HepG2 (cell line): ENCODE data around the gene TNFRSF18. TPM values are rescaled to one million over a fixed set of nuclear protein-coding genes. Genes with fewer than 3 reads are reported as not detected.

Source experiments
- ATAC-seq: fragments of 200-7000 bp; cut with Tn5 transposase; 3 replicates; pipeline ENCODE4 v1.9.1; 2020; ENCODE audit warnings: mild to moderate bottlenecking, moderate library complexity
- BruUV-seq: library from RNA; stranded (reverse); fragments of 400-500 nt; replicated peaks from 2 replicates; lab custom pipeline; 2021; lab: Mats Ljungman, UMichigan
- CTCF ChIA-PET: fragments of 300-600 bp; formaldehyde crosslinking; extraction: SDS; loops from one replicate; lab custom pipeline; 2021; ENCODE audit warnings: low total read pairs, inconsistent platforms, low intra/inter-chr PET ratio; lab: Yijun Ruan, JAX
- POLR2A ChIA-PET: fragments of 350-600 bp; sonication (Branson Sonifier 250); formaldehyde crosslinking; loops from one replicate; lab custom pipeline; 2020; ENCODE audit warnings: antibody characterized with exemption, inconsistent platforms; lab: Yijun Ruan, JAX
- DNase-seq: peaks from one replicate; pipeline ENCODE4 v3.0.0-alpha.2; 2015; ENCODE audit warnings: low spot score
- FAIRE-seq: peaks from 3 replicates; lab custom pipeline; 2011; peaks lifted over from hg19 to GRCh38; lab: Jason Lieb, UNC
- H2AFZ ChIP-seq: one replicate; pipeline ENCODE4 v1.6.1; 2011; ENCODE audit warnings: low read length, inconsistent platforms
- H3K27ac ChIP-seq: fragments of 300-600 bp; 3 replicates; pipeline ENCODE4 v1.8.0; 2011; ENCODE audit warnings: mixed run types, mild to moderate bottlenecking, mixed read lengths, low read length, inconsistent platforms; ENCODE audit not compliant: insufficient read depth; ENCODE audit errors: extremely low read length
- H3K27me3 ChIP-seq, 2 experiments: fragments of 200-600 bp in 1 of 2; 2 replicates in 1 of 2; 3 replicates in 1 of 2; pipeline versions ENCODE4 v1.6.0 to v1.8.0; 2011; ENCODE audit warnings: low read length in 2 of 2, mild to moderate bottlenecking in 2 of 2, moderate library complexity in 2 of 2, inconsistent platforms in 1 of 2; ENCODE audit not compliant: insufficient read depth in 2 of 2, control insufficient read depth in 1 of 2
- H3K36me3 ChIP-seq, 2 experiments: fragments of 200-600 bp in 1 of 2; replicated peaks in 1 of 2; 2 replicates in 1 of 2; 3 replicates in 1 of 2; pipeline versions ENCODE4 v1.5.1 to v1.8.0; 2011; ENCODE audit warnings: low read length in 2 of 2, inconsistent platforms in 1 of 2; ENCODE audit not compliant: insufficient read depth in 2 of 2, control insufficient read depth in 1 of 2
- H3K4me1 ChIP-seq: 2 replicates; pipeline ENCODE4 v1.5.1; 2012; ENCODE audit warnings: low read length, inconsistent platforms; ENCODE audit not compliant: insufficient read depth
- H3K4me2 ChIP-seq: 2 replicates; pipeline ENCODE4 v1.6.0; 2011; ENCODE audit warnings: low read depth, low read length, inconsistent platforms
- H3K4me3 ChIP-seq, 3 experiments: fragments of 200-600 bp in 1 of 3; sonication (generic), shearing (Covaris generic) in 1 of 3; replicated peaks in 1 of 3; 2 replicates each; pipeline ENCODE4 v1.5.1; 2011 to 2016; ENCODE audit warnings: low read length in 3 of 3, inconsistent platforms in 2 of 3, low read depth in 2 of 3, mild to moderate bottlenecking in 2 of 3, control low read depth in 1 of 3, mixed read lengths in 1 of 3; ENCODE audit not compliant: insufficient read depth in 1 of 3
- H3K79me2 ChIP-seq: one replicate; pipeline ENCODE4 v1.6.1; 2011; ENCODE audit warnings: low read length, inconsistent platforms; ENCODE audit not compliant: insufficient read depth
- H3K9ac ChIP-seq: 2 replicates; pipeline ENCODE4 v1.6.0; 2011; ENCODE audit warnings: mild to moderate bottlenecking, low read depth, low read length, inconsistent platforms; ENCODE audit not compliant: insufficient read depth
- H3K9me3 ChIP-seq: 2 replicates; pipeline ENCODE4 v1.5.1; 2012; ENCODE audit warnings: mild to moderate bottlenecking, low read length
- H4K20me1 ChIP-seq: 2 replicates; pipeline ENCODE4 v1.6.0; 2011; ENCODE audit warnings: inconsistent platforms, mild to moderate bottlenecking, low read length, moderate library complexity; ENCODE audit not compliant: insufficient read depth
- BCL3 ChIP-seq: sonication (generic); formaldehyde crosslinking; IDR thresholded peaks from 2 replicates; pipeline ENCODE4 v1.5.1; 2020; ENCODE audit warnings: mild to moderate bottlenecking, missing genetic modification reagents, moderate library complexity
- CEBPG ChIP-seq: IDR thresholded peaks from 2 replicates; pipeline ENCODE4 v1.6.1; 2016
- GRHL1 ChIP-seq: sonication (generic); formaldehyde crosslinking; conservative IDR thresholded peaks from 2 replicates; pipeline ENCODE4 v1.8.0; 2022; ENCODE audit warnings: missing genetic modification reagents
- HNRNPUL1 ChIP-seq: fragments of 200-400 bp; formaldehyde crosslinking; IDR thresholded peaks from 2 replicates; pipeline ENCODE4 v1.6.1; 2017; ENCODE audit warnings: low read depth, mild to moderate bottlenecking, low read length, moderate library complexity
- MTF2 ChIP-seq: sonication (generic); formaldehyde crosslinking; IDR thresholded peaks from 2 replicates; pipeline ENCODE4 v1.5.0; 2020; ENCODE audit warnings: missing genetic modification reagents, borderline replicate concordance
- RBM39 ChIP-seq: fragments of 200-400 bp; formaldehyde crosslinking; IDR thresholded peaks from one replicate; pipeline ENCODE4 v1.6.1; 2018; ENCODE audit warnings: antibody characterized with exemption, mild to moderate bottlenecking, low read depth, low read length; ENCODE audit not compliant: poor library complexity, severe bottlenecking
- STAG1 ChIP-seq: sonication (generic); formaldehyde crosslinking; IDR thresholded peaks from 2 replicates; pipeline ENCODE4 v1.4.0; 2020; ENCODE audit warnings: missing genetic modification reagents
- U2AF1 ChIP-seq: fragments of 200-400 bp; formaldehyde crosslinking; optimal IDR thresholded peaks from 2 replicates; pipeline ENCODE3; 2017; ENCODE audit warnings: mild to moderate bottlenecking, low read depth, low read length
- ZBTB39 ChIP-seq: sonication (generic); formaldehyde crosslinking; IDR thresholded peaks from 2 replicates; pipeline ENCODE4 v1.5.0; 2020; ENCODE audit warnings: missing genetic modification reagents
- ZFP62 ChIP-seq: sonication (generic); formaldehyde crosslinking; IDR thresholded peaks from 2 replicates; pipeline ENCODE4 v1.4.0; 2020; ENCODE audit warnings: missing genetic modification reagents
- ZNF317 ChIP-seq: sonication (generic); formaldehyde crosslinking; IDR thresholded peaks from 2 replicates; pipeline ENCODE4 v1.5.0; 2020; ENCODE audit warnings: mild to moderate bottlenecking, missing genetic modification reagents
- ZNF343 ChIP-seq: sonication (generic); formaldehyde crosslinking; IDR thresholded peaks from 2 replicates; pipeline ENCODE4 v1.4.0; 2020; ENCODE audit warnings: mild to moderate bottlenecking, missing genetic modification reagents
- ZNF501 ChIP-seq: sonication (generic); formaldehyde crosslinking; IDR thresholded peaks from 2 replicates; pipeline ENCODE4 v1.5.1; 2020; ENCODE audit warnings: mild to moderate bottlenecking, moderate library complexity, missing genetic modification reagents
- ZNF678 ChIP-seq: sonication (generic); formaldehyde crosslinking; IDR thresholded peaks from 2 replicates; pipeline ENCODE4 v1.4.0; 2020; ENCODE audit warnings: mild to moderate bottlenecking, missing genetic modification reagents
- ZNF704 ChIP-seq: sonication (generic); formaldehyde crosslinking; IDR thresholded peaks from 2 replicates; pipeline ENCODE4 v1.8.1; 2023; ENCODE audit warnings: mild to moderate bottlenecking, inconsistent platforms, moderate library complexity, missing genetic modification reagents, borderline replicate concordance
- WGBS: methylation state at CpG from one replicate; pipeline ENCODE4 v1.1.6; 2017; ENCODE audit warnings: low lambda C conversion rate; 5-methylcytosine and 5-hydroxymethylcytosine counted together
- in situ Hi-C: cut with HindIII; loops from 2 replicates; pipeline ENCODE4 v1.10.0; 2017; ENCODE audit warnings: low pct_unique_long_range_greater_than_20kb; ENCODE audit not compliant: extremely low pct_ligation_motif_present
- intact Hi-C: fragments of 100-400 bp; cut with micrococcal nuclease; formaldehyde crosslinking; loops from one replicate; pipeline ENCODE4 v1.10.0; 2022; ENCODE audit not compliant: unreplicated experiment
- polyA plus RNA-seq, 8 experiments: library from polyadenylated mRNA; depleted of rRNA in 3 of 8; stranded (reverse) in 7 of 8; unstranded in 1 of 8; fragments of >200 nt; fragmentation: Illumina TruSeq in 4 of 8; extraction: Trizol in 4 of 8; gene quantifications; 2 replicates each; pipeline versions ENCODE4 v1.2.1 to v1.2.3, GENCODE V29; 2011 to 2016; ENCODE audit warnings: low read depth in 4 of 8, missing spikeins in 1 of 8, mixed read lengths in 1 of 8; ENCODE audit not compliant: insufficient read depth in 1 of 8
- total RNA-seq, 5 experiments: library from RNA; depleted of rRNA; stranded (reverse); fragments of >200 nt; fragmentation: Illumina TruSeq; extraction: Trizol; gene quantifications; 2 replicates each; pipeline ENCODE4 v1.2.3, GENCODE V29; 2016; ENCODE audit warnings: low read depth in 1 of 5

Gene TNFRSF18
- total and polyA plus RNA-seq, 2 of the 13 experiments (the other 11 are each of a cell fraction or from before 2014, with no cell fraction given) = not detected

GRCh38 chr1:1165485-1165884 is 40.9 kb downstream of the TNFRSF18 start (continued):
- TF ChIP-seq ZBTB39 (CRISPR knock-in tag) (no peak), ZNF343 (0 out of 2 replicates have a peak, but pooled peaks have one; percentile 36)

GRCh38 chr1:1164701-1165451 is 41.5 kb downstream of the TNFRSF18 start:
- Histone ChIP-seq H3K4me3 (peak overlapping the region; percentile 47 to 68 (median 67); a peak in 5 of 6 replicates), H3K36me3 (no peaks in the 10 kb centered on the region), H3K9me3 (no peaks in the 10 kb centered on the region), H3K4me2 (peak overlapping the region; percentile 82), H3K79me2 (no peaks in the 10 kb centered on the region), H2AFZ (no peak overlapping the region), H4K20me1 (no peaks in the 10 kb centered on the region), H3K27me3 (no peaks in the 10 kb centered on the region), H3K9ac (peak overlapping the region; percentile 63), H3K4me1 (peaks cover 56% of the 10 kb centered on the region), H3K27ac (peak overlapping the region; percentile 34)
- DNase-seq = peak; percentile 50
- CTCF ChIA-PET = no interaction called here
- ATAC-seq = peak; percentile 57
- BruUV-seq = TSS peak; percentile 44
- FAIRE-seq = no peak
- in situ Hi-C loops = no loop called here
- POLR2A ChIA-PET = interaction anchor here (1.0 to 7.4 kb wide), 14 partner anchors 10 to 159 kb away, joined by 3 to 93 read pairs (median 6); partner anchors contain the start of genes AGRN and SDF4
- 36% methylated on average over 22 of the region's 48 CpGs for WGBS
- intact Hi-C loops = no loop called here
- TF ChIP-seq RBM39 = peak; percentile 76
- no peak for TF ChIP-seq ZNF704 (CRISPR knock-in tag)
- TF ChIP-seq ZNF317 = no peak; the same call in 1 of the 2 replicates
- TF ChIP-seq GRHL1 = no peak
- no peak for TF ChIP-seq U2AF1
- TF ChIP-seq BCL3 (CRISPR knock-in tag) = peak; percentile 51; the same call in 1 of the 2 replicates
- TF ChIP-seq ZFP62 = no peak
- TF ChIP-seq ZNF678 = 0 out of 2 replicates have a peak, but pooled peaks have one; percentile 39
- peak; percentile 48 for TF ChIP-seq ZNF501
- TF ChIP-seq MTF2 (CRISPR knock-in tag) = no peak; the same call in 1 of the 2 replicates
- no peak for TF ChIP-seq HNRNPUL1
- TF ChIP-seq CEBPG (CRISPR knock-in tag) = no peak
- TF ChIP-seq STAG1 (CRISPR knock-in tag) = no peak; the same call in 1 of the 2 replicates
